Left cardiac atrium (tissue), 2 donors: ENCODE data around the gene AMT. TPM values are rescaled to one million over a fixed set of nuclear protein-coding genes. Genes with fewer than 3 reads are reported as not detected.

Experiments used
- total RNA-seq, 2 donors: library from RNA; stranded (reverse); fragmentation: NEBNext Ultra II Directional; extraction: Animal tissue kit (Norgen Biotek cat#: 25700); gene quantifications; one replicate each; pipeline ENCODE4 v1.2.1, GENCODE V29; 2021
- donor health status: DM: no; HTN: yes; CAD: no; lungs with severe emphysema.
- donor health status: DM: yes; HTN: yes; CAD: no.

Gene AMT
- total RNA-seq, 2 donors from 2014 or later: 13.9 to 14.9 TPM

Other genes with a start within 250 kb of the AMT start
- 1 to 10 TPM; 3.2 to 3.4 TPM for gene C3orf62, start 145.2 kb downstream of the AMT start, total RNA-seq
- gene USP4, start 82.4 kb downstream of the AMT start, total RNA-seq: 10 to 100 TPM; 37.1 to 45.5 TPM
- gene GPX1, start 64.1 kb downstream of the AMT start, total RNA-seq: 100 to 1,000 TPM; 230 to 235 TPM
- gene RHOA, start 10.5 kb downstream of the AMT start, total RNA-seq: 100 to 1,000 TPM; 311 to 334 TPM
- gene TCTA, start 10.1 kb downstream of the AMT start, total RNA-seq: 10 to 100 TPM; 15.2 to 19.1 TPM
- gene NICN1, start 6.9 kb upstream of the AMT start, total RNA-seq: 10 to 100 TPM; 12.0 to 17.2 TPM
- 100 to 1,000 TPM in 1 of 2 donors, 10 to 100 TPM in 1; 91.4 to 100 TPM for gene DAG1, start 47.8 kb upstream of the AMT start, total RNA-seq
- under 1 TPM; 0.27 to 0.39 TPM for gene BSN, start 132.0 kb upstream of the AMT start, total RNA-seq